Activated CD4-positive, alpha-beta memory T cell treated with anti-CD3 and anti-CD28 coated beads, Interleukin-2, amount 10 ng/mL, durations not matched to agents 7 days and 5 days (primary cell): Measurements from ENCODE around the gene PP2D1. TPM values are rescaled to one million over a fixed set of nuclear protein-coding genes. Genes with fewer than 3 reads are reported as not detected.
"Not testable (repeated sequence)": the region's sequence is repeated elsewhere in the genome, so short reads cannot be mapped to it uniquely, and the experiment has no call there.

Experiments
- CTCF ChIA-PET: fragments of 350-600 bp; sonication (Branson Sonifier 250); formaldehyde crosslinking; loops from one replicate; lab custom pipeline; 2021; ENCODE audit warnings: antibody characterized with exemption, inconsistent platforms; lab: Charles Lee
- POLR2A ChIA-PET: fragments of 350-600 bp; sonication (Branson Sonifier 250); formaldehyde crosslinking; loops from one replicate; lab custom pipeline; 2021; ENCODE audit warnings: antibody characterized with exemption; lab: Charles Lee
- DNase-seq: peaks from one replicate; pipeline ENCODE4 v3.0.0-alpha.2; 2020
- H3K27ac Mint-ChIP-seq: one replicate; pipeline ENCODE4 v1.8.0; 2021; ENCODE audit warnings: mild to moderate bottlenecking, mixed read lengths
- H3K27me3 Mint-ChIP-seq: one replicate; pipeline ENCODE4 v1.8.0; 2021; ENCODE audit warnings: mixed read lengths
- H3K36me3 Mint-ChIP-seq: one replicate; pipeline ENCODE4 v1.8.0; 2021; ENCODE audit warnings: low read depth, mixed read lengths
- H3K4me1 Mint-ChIP-seq: one replicate; pipeline ENCODE4 v1.8.0; 2021; ENCODE audit warnings: mixed read lengths
- H3K4me3 Mint-ChIP-seq: one replicate; pipeline ENCODE4 v1.8.0; 2021; ENCODE audit warnings: mild to moderate bottlenecking, mixed read lengths
- H3K9me3 Mint-ChIP-seq: one replicate; pipeline ENCODE4 v1.8.0; 2021; ENCODE audit warnings: mixed read lengths
- total RNA-seq, 2 experiments: library from RNA; stranded (reverse); gene quantifications; one replicate each; pipeline ENCODE4 v1.2.3, GENCODE V29; 2021

Gene PP2D1
- total RNA-seq, 2 experiments from 2014 or later = not detected

DNA sequence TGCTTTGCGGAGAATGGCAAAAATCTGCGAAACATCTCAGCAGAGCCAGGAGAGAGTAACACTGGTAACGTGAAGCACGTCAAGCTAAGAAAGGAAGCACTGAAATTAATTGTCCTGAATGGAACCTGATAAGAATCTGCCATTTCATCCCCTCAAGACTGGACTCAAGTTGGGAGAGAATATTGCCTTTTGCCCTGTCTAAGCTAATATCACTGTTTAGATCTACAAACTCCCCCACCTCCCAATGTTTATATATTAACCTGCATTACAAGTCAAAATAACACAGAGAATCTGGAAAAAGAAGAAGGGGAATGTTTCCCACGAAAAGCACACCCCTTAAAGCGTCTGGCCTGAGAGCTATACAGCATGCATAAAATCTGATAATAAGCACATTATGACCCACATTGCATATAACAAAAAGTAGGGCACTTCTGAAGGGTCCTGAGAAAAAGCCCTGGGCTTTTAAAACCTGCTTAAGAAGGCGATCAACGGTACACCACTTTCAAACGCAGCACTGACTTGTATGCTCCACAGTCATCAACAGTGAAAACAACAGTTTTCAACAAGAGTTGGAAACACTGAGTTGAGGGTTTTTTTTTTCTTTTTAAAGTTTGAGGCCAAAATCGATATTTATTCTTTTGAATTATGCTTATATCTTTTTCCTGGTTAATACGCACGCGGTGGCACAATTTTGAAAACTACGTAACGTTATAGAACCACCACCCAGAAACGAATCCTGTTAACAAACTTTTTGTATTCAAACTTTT is 26.8 kb upstream of the PP2D1 start:
- Mint-ChIP-seq H3K9me3 (no peaks in the 10 kb centered on the region), H3K36me3 (peaks cover 29% of the 10 kb centered on the region), H3K27me3 (no peaks in the 10 kb centered on the region), H3K4me1 (peaks cover 42% of the 10 kb centered on the region), H3K27ac (peak overlapping the region; percentile 95), H3K4me3 (peak overlapping the region; percentile 86)
- POLR2A ChIA-PET = interaction anchor here (0.5 to 7.9 kb wide), 8 partner anchors 8 to 147 kb away, joined by 3 to 214 read pairs (median 3); partner anchors contain the start of gene SGO1
- no peak for DNase-seq
- CTCF ChIA-PET = no interaction called here

- DNase-seq = no peak
- Mint-ChIP-seq H3K36me3 (peaks cover 16% of the 10 kb centered on the region), H3K4me3 (no peak overlapping the region), H3K9me3 (no peaks in the 10 kb centered on the region), H3K27me3 (no peaks in the 10 kb centered on the region), H3K4me1 (peaks cover 28% of the 10 kb centered on the region), H3K27ac (no peak overlapping the region)
- POLR2A ChIA-PET = interaction anchor here (1.3 kb wide), 1 partner anchor 91 kb away, joined by 3 read pairs; no protein-coding TSS in a partner anchor
- CTCF ChIA-PET = no interaction called here
Observed at GRCh38 chr3:20037255-20037996, 25.4 kb upstream of the PP2D1 start.

DNA sequence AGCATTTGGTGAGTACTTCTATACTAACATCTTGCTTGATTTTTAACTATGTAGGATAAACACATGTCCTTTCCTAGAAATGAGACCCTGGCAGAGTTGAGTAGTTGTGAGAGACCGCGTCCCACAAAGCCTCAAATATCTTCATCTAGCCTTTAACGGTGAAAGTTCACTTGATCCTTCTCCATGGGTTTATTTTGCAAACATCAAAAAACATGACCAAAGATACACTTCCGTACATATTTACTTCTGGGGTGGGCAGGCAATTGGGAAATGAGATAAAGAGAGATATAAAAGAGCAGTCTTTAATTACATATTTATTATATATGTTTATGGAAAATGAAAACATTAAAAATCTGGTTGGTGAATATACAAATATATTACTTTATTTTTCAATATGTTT is 23.0 kb upstream of the PP2D1 start:
- DNase-seq = no peak
- Mint-ChIP-seq H3K27ac (no peak overlapping the region), H3K4me1 (peaks cover 19% of the 10 kb centered on the region), H3K27me3 (no peaks in the 10 kb centered on the region), H3K4me3 (no peak overlapping the region), H3K36me3 (no peaks in the 10 kb centered on the region), H3K9me3 (no peaks in the 10 kb centered on the region)
- ChIA-PET CTCF (no interaction called here), POLR2A (no interaction called here)

DNA sequence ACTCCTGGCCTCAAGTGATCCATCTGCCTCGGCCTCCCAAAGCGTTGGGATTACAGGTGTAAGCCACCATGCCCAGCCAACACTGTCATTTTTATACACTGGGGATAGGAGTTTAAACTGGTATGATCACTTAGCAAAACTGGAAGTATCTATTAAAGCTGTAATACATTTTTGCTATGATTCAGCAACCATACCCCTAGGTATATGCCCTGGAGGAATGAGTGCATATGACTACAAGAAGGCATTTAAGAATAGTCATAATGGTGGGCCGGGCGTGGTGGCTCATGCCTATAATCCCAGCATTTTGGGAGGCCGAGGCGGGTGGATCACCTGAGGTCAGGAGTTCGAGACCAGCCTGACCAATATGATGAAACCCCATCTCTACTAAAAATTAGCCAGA is 19.9 kb upstream of the PP2D1 start:
- CTCF ChIA-PET, H3K9me3 Mint-ChIP-seq, H3K4me3 Mint-ChIP-seq, H3K36me3 Mint-ChIP-seq, H3K4me1 Mint-ChIP-seq, DNase-seq, POLR2A ChIA-PET, H3K27ac Mint-ChIP-seq, H3K27me3 Mint-ChIP-seq: not testable (repeated sequence)

GRCh38 chr3:20028905-20029331 is 16.9 kb upstream of the PP2D1 start:
- Mint-ChIP-seq H3K4me3 (no peak overlapping the region), H3K27ac (no peak overlapping the region), H3K27me3 (no peaks in the 10 kb centered on the region), H3K9me3 (no peaks in the 10 kb centered on the region), H3K4me1 (peaks cover 7% of the 10 kb centered on the region), H3K36me3 (no peaks in the 10 kb centered on the region)
- CTCF ChIA-PET = no interaction called here
- DNase-seq = no peak
- POLR2A ChIA-PET = no interaction called here

GRCh38 chr3:20027136-20027535 is 15.1 kb upstream of the PP2D1 start:
- Mint-ChIP-seq H3K9me3 (no peaks in the 10 kb centered on the region), H3K27me3 (no peaks in the 10 kb centered on the region), H3K4me1 (peaks cover 7% of the 10 kb centered on the region), H3K36me3 (no peaks in the 10 kb centered on the region), H3K27ac (no peak overlapping the region), H3K4me3 (no peak overlapping the region)
- no peak for DNase-seq
- ChIA-PET CTCF (no interaction called here), POLR2A (no interaction called here)

DNA sequence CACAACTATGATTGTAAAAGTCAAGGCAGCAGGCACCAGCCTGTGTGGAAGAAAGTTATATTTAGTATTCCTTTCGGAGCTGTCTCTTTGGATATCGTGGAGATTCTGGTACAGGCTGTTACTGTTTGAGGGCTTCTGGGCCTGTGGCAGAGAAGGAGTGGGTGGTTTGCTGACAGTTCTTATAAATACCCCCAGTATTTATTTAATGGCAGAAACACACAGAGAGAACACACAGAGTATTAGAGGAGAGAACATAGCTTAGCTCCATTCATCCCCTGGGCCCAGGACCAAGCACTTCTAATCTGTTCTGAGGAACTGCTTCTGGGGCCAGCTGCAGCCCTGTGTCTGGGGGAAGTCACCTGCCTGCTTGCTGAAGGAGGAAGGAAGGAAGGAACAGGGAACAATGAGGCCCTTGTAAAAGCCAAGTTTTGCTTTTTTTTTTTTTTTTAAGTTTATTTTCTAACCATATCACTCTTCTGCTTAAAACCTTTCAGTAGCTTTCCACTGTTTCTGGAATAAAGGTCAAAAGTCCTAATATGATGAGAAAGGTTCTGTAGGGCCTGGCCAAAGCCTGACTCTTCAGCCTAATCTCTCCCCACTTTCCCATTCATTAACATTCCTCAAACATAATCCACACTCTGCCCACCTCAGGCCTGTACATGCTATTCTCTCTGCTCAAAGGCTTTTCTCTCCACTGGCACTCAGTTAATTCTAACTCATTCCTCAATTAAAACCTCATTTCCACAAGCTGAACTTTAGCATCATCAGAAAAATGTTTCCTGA is 11.8 kb upstream of the PP2D1 start:
- no peak overlapping the region for H3K27ac Mint-ChIP-seq
- no peaks in the 10 kb centered on the region for H3K27me3 Mint-ChIP-seq
- H3K36me3 Mint-ChIP-seq = no peaks in the 10 kb centered on the region
- H3K4me3 Mint-ChIP-seq = no peak overlapping the region
- H3K4me1 Mint-ChIP-seq = peaks cover 7% of the 10 kb centered on the region
- POLR2A ChIA-PET = no interaction called here
- H3K9me3 Mint-ChIP-seq = no peaks in the 10 kb centered on the region
- CTCF ChIA-PET = interaction anchor here (1.0 kb wide), 1 partner anchor 11 kb away, joined by 3 read pairs; no protein-coding TSS in a partner anchor
- no peak for DNase-seq

- no peak for DNase-seq
- Mint-ChIP-seq H3K9me3 (no peaks in the 10 kb centered on the region), H3K36me3 (no peaks in the 10 kb centered on the region), H3K4me3 (no peak overlapping the region), H3K27me3 (no peaks in the 10 kb centered on the region), H3K27ac (no peak overlapping the region), H3K4me1 (peaks cover 7% of the 10 kb centered on the region)
- POLR2A ChIA-PET = no interaction called here
- CTCF ChIA-PET = no interaction called here
Observed at GRCh38 chr3:20022954-20023622, 11.0 kb upstream of the PP2D1 start.

DNA sequence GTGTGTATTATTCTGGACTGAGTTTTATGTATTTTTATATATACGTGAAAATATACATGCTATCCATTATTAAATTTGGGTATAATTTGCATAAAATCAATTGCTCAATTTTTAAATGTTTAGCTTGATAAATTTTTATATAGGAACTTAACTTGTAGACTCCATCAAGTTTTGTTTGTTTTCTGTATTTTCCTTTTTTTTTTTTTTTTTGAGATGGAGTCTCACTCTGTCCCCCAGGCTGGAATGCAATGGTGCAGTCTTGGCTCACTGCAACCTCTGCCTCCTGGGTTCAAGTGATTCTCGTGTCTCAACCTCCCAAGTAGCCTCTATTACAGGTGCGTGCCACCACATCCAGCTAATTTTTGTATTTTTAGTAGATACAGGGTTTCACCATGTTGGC is 4.0 kb upstream of the PP2D1 start:
- H3K27me3 Mint-ChIP-seq, H3K36me3 Mint-ChIP-seq, H3K4me1 Mint-ChIP-seq, H3K4me3 Mint-ChIP-seq, POLR2A ChIA-PET, H3K27ac Mint-ChIP-seq, H3K9me3 Mint-ChIP-seq, DNase-seq: not testable (repeated sequence)
- CTCF ChIA-PET = interaction anchor here (0.7 kb wide), 1 partner anchor 168 kb away, joined by 3 read pairs; no protein-coding TSS in a partner anchor

GRCh38 chr3:20015525-20015924 is 3.5 kb upstream of the PP2D1 start:
- Mint-ChIP-seq H3K4me1 (no peaks in the 10 kb centered on the region), H3K4me3 (no peak overlapping the region), H3K9me3 (no peaks in the 10 kb centered on the region), H3K27me3 (no peaks in the 10 kb centered on the region), H3K36me3 (no peaks in the 10 kb centered on the region), H3K27ac (no peak overlapping the region)
- ChIA-PET CTCF (interaction anchor here (0.7 kb wide), 1 partner anchor 169 kb away, joined by 3 read pairs; no protein-coding TSS in a partner anchor), POLR2A (no interaction called here)
- no peak for DNase-seq

DNA sequence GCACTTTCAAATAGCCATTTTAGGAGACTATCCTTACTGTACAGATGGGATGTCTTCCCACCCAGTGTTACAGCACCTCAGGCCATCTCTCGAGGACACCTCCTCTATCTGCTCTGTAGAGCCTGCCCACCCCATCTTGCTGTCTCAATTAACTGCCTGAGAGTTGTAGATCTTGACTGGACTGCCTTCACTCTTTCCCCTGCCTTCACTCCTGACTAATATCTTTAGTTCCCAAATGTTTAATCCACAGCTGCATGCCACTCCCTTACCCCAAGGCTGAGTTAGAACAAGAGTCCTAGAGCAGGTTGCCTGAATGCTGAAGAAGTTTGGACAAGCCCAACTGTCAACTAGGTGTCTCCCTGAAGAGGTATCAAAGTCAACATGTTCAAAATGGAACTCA is 1.3 kb upstream of the PP2D1 start:
- H3K4me3 Mint-ChIP-seq = no peak overlapping the region
- H3K27ac Mint-ChIP-seq = no peak overlapping the region
- POLR2A ChIA-PET = no interaction called here
- H3K4me1 Mint-ChIP-seq = no peaks in the 10 kb centered on the region
- CTCF ChIA-PET = no interaction called here
- DNase-seq = no peak
- no peaks in the 10 kb centered on the region for H3K36me3 Mint-ChIP-seq
- no peaks in the 10 kb centered on the region for H3K9me3 Mint-ChIP-seq
- no peaks in the 10 kb centered on the region for H3K27me3 Mint-ChIP-seq

- no peaks in the 10 kb centered on the region for H3K9me3 Mint-ChIP-seq
- H3K27ac Mint-ChIP-seq = no peak overlapping the region
- H3K4me1 Mint-ChIP-seq = no peaks in the 10 kb centered on the region
- ChIA-PET POLR2A (no interaction called here), CTCF (no interaction called here)
- H3K36me3 Mint-ChIP-seq = no peaks in the 10 kb centered on the region
- no peak overlapping the region for H3K4me3 Mint-ChIP-seq
- no peak for DNase-seq
- no peaks in the 10 kb centered on the region for H3K27me3 Mint-ChIP-seq
Observed at GRCh38 chr3:20008646-20009045, 3.4 kb downstream of the PP2D1 start.
